Upper lobe of left lung (tissue), 4 donors: ENCODE measurements around the gene TMEM121.

ENCODE experiments used
- CTCF ChIP-seq, 6 experiments: fragments of 450-650 bp in 4 of 6; fragments of 200-600 bp in 2 of 6; sonication (generic) in 2 of 6; IDR thresholded peaks; one replicate each; pipeline ENCODE4 v1.5.1; 2016 to 2019; ENCODE audit warnings: antibody characterized with exemption in 6 of 6
- POLR2A ChIP-seq, 4 donors: fragments of 450-650 bp; IDR thresholded peaks; one replicate each; pipeline ENCODE4 v1.5.1; 2016 to 2017; ENCODE audit warnings: antibody characterized with exemption in 4 of 4, mild to moderate bottlenecking in 2 of 4
- POLR2AphosphoS5 ChIP-seq, 2 donors: sonication (generic); formaldehyde crosslinking; IDR thresholded peaks; one replicate each; pipeline ENCODE4 v1.5.1; 2017; ENCODE audit warnings: antibody characterized with exemption in 2 of 2

DNA sequence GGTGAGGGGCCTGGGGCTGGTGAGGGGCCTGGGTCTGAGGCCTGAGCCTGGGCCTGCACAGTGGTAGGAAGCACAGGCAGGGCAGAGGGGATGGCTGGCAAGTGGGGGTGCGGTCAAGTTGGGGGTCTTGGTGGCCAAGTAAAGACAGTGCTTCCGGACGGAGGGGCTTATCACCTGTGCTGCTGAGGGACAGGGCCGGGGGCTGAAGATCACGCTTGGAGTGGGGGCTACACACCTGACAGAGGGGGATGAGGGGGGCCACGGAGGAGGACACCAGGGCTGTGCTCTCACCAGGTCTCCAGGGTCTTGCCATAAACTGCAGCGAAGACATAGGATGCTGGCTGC, 23.1 kb upstream of the TMEM121 start:
- TF ChIP-seq CTCF (IDR thresholded peaks at IDR 0.05): no peak
- no peak for TF ChIP-seq POLR2AphosphoS5 (IDR thresholded peaks at IDR 0.05)
- no peak for TF ChIP-seq POLR2A (IDR thresholded peaks at IDR 0.05)
